CD4-positive, alpha-beta memory T cell (primary cell): ENCODE data around the gene EREG. TPM values are rescaled to one million over a fixed set of nuclear protein-coding genes. Genes with fewer than 3 reads are reported as not detected.

Experiments
- CTCF ChIA-PET: fragments of 350-600 bp; sonication (Branson Sonifier 250); formaldehyde crosslinking; loops from one replicate; lab custom pipeline; 2021; ENCODE audit warnings: inconsistent platforms; ENCODE audit not compliant: partially characterized antibody; lab: Charles Lee
- POLR2A ChIA-PET: fragments of 350-600 bp; sonication (Branson Sonifier 250); formaldehyde crosslinking; loops from one replicate; lab custom pipeline; 2021; ENCODE audit not compliant: partially characterized antibody; lab: Charles Lee
- DNase-seq, 5 donors: peaks; one replicate each; pipeline versions ENCODE4 v3.0.0 to v3.0.0-alpha.2; 2020 to 2022; ENCODE audit warnings: mixed read lengths in 1 of 5
- H3K27ac ChIP-seq: one replicate; pipeline ENCODE4 v1.7.0; 2013; ENCODE audit warnings: low read depth, low read length
- H3K27me3 ChIP-seq: 2 replicates; pipeline ENCODE4 v1.7.0; 2013; ENCODE audit warnings: mild to moderate bottlenecking, low read length, moderate library complexity; ENCODE audit not compliant: insufficient read depth
- H3K36me3 ChIP-seq: 2 replicates; pipeline ENCODE4 v1.7.0; 2013; ENCODE audit warnings: mild to moderate bottlenecking, low read length, moderate library complexity; ENCODE audit not compliant: insufficient read depth
- H3K4me1 ChIP-seq: 2 replicates; pipeline ENCODE4 v1.7.0; 2013; ENCODE audit warnings: mild to moderate bottlenecking, low read length, moderate library complexity; ENCODE audit not compliant: insufficient read depth
- H3K4me3 ChIP-seq, 2 donors: one replicate each; pipeline ENCODE4 v1.7.0; 2013; ENCODE audit warnings: low read length in 2 of 2, mild to moderate bottlenecking in 1 of 2
- H3K9me3 ChIP-seq, 2 donors: one replicate each; pipeline ENCODE4 v1.7.0; 2013; ENCODE audit warnings: low read length in 2 of 2, control low read depth in 1 of 2; ENCODE audit not compliant: control insufficient read depth in 1 of 2
- H3K27ac Mint-ChIP-seq, 7 donors: one replicate each; pipeline ENCODE4 v1.8.0; 2020 to 2021; ENCODE audit warnings: mixed read lengths in 7 of 7, mild to moderate bottlenecking in 6 of 7, inconsistent platforms in 3 of 7, moderate library complexity in 3 of 7
- H3K27me3 Mint-ChIP-seq, 2 donors: one replicate each; pipeline ENCODE4 v1.8.0; 2020 to 2021; ENCODE audit warnings: mixed read lengths in 2 of 2
- H3K36me3 Mint-ChIP-seq, 2 donors: one replicate each; pipeline ENCODE4 v1.8.0; 2020 to 2021; ENCODE audit warnings: mixed read lengths in 2 of 2, inconsistent platforms in 1 of 2, mild to moderate bottlenecking in 1 of 2
- H3K4me1 Mint-ChIP-seq, 4 donors: one replicate each; pipeline ENCODE4 v1.8.0; 2020 to 2021; ENCODE audit warnings: mixed read lengths in 4 of 4, mild to moderate bottlenecking in 1 of 4
- H3K4me3 Mint-ChIP-seq, 8 donors: one replicate each; pipeline ENCODE4 v1.8.0; 2020 to 2021; ENCODE audit warnings: mixed read lengths in 8 of 8, mild to moderate bottlenecking in 7 of 8, moderate library complexity in 6 of 8, inconsistent platforms in 3 of 8
- H3K9me3 Mint-ChIP-seq, 8 donors: one replicate each; pipeline ENCODE4 v1.8.0; 2020 to 2021; ENCODE audit warnings: mixed read lengths in 8 of 8, mild to moderate bottlenecking in 5 of 8, inconsistent platforms in 3 of 8, moderate library complexity in 1 of 8
- intact Hi-C: fragments of 100-400 bp; cut with micrococcal nuclease; formaldehyde crosslinking; loops from one replicate; pipeline ENCODE4 v1.15.1; 2023
- polyA plus RNA-seq, 2 donors: library from polyadenylated mRNA; unstranded; fragments of 300-500 nt; fragmentation: Illumina TruSeq; gene quantifications; one replicate each; pipeline ENCODE4 v1.2.3, GENCODE V29; 2021
- total RNA-seq, 2 experiments: library from RNA; stranded (reverse); gene quantifications; one replicate each; pipeline ENCODE4 v1.2.3, GENCODE V29; 2021

The EREG gene
- total RNA-seq: not detected
- not detected for polyA plus RNA-seq

DNA sequence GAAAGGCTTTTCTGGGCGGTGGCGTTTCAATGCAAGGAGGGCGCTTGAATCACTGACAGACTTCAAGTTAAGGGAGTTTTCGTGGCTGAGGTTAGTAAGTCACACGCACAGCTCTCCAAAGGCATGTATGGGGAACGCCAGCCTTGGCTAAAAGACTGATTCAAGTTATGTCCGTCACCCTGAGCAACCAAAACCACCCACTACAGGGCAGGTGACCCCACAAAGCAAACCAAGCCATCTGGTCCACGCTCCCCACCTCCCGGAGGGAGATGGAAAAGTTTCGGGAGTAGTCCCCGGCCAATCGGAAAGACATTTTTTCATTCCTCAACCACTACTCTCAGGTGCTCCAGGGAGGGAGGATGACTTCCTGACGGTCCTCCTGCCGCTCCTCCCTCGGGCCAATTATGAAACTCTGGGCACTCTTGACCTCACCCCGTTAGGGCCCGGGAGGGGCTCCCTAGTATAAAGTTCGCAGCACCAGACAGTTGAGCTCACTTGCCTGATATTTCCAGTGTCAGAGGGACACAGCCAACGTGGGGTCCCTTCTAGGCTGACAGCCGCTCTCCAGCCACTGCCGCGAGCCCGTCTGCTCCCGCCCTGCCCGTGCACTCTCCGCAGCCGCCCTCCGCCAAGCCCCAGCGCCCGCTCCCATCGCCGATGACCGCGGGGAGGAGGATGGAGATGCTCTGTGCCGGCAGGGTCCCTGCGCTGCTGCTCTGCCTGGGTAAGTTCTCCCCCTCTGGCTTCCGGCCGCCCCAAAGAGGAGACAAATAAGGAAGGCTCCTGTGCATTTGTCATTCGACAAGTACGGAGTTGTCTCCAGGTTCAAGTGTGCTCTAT lies at the start of gene EREG:
TSS of gene EREG (plus strand) at position 494 of the 840 bp plus-strand sequence. CDS start at position 658, 164 bp downstream.
- intact Hi-C loops: no loop called here
- CTCF ChIA-PET: interaction anchor here (0.8 kb wide), 1 partner anchor 15 kb away, joined by 3 read pairs; no protein-coding TSS in a partner anchor
- Histone ChIP-seq H3K4me3 (no peak within 1 kb of the TSS), H3K27me3 (peaks cover 6% of the 10 kb centered on the region), H3K36me3 (no peaks in the 10 kb centered on the region), H3K27ac (no peak within 1 kb of the TSS), H3K4me1 (peaks cover 8% of the 10 kb centered on the region), H3K9me3 (no peaks in the 10 kb centered on the region)
- H3K9me3 Mint-ChIP-seq: peaks cover 0 to 2% (median 0%) of the 10 kb centered on the region in 8 donors
- H3K27me3 Mint-ChIP-seq: peaks cover 28 to 40% of the 10 kb centered on the region in 2 donors
- H3K4me1 Mint-ChIP-seq: peaks cover 9 to 15% (median 14%) of the 10 kb centered on the region in 4 donors
- H3K36me3 Mint-ChIP-seq: no peaks in the 10 kb centered on the region
- H3K4me3 Mint-ChIP-seq: peak within 1 kb of the TSS; percentile 19 to 82 (median 57)
- peak within 1 kb of the TSS in 1 of 7 donors; percentile 10 for H3K27ac Mint-ChIP-seq
- peak in 3 of 5 donors; percentile 3 to 10 (median 4) for DNase-seq
- POLR2A ChIA-PET: no interaction called here

DNA sequence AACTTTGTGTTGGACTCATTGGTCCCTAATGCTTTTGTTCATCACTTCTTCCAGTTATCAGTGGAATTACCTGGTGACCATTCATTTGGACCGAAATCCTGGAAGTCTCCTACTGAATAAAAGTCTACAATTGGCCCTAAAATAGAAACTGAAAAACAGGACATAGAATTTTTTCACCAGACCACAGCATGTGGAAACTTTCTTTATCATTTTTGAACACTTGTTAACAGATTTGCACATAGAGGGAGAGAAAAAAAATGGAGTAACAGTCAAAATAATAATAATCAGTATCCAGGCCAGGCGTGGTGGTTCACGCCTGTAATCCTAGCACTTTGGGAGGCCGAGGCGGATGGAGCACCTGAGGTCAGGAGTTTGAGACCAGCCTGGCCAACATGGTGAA lies 49.6 kb upstream of the EREG start:
- Histone ChIP-seq H3K4me3 (no peak overlapping the region), H3K36me3 (no peaks in the 10 kb centered on the region), H3K27me3 (no peaks in the 10 kb centered on the region), H3K9me3 (no peaks in the 10 kb centered on the region), H3K27ac (no peak overlapping the region), H3K4me1 (no peaks in the 10 kb centered on the region)
- H3K36me3 Mint-ChIP-seq: no peaks in the 10 kb centered on the region
- POLR2A ChIA-PET: no interaction called here
- H3K4me3 Mint-ChIP-seq: no peak overlapping the region
- no peaks in the 10 kb centered on the region for H3K4me1 Mint-ChIP-seq
- intact Hi-C loops: no loop called here
- H3K27ac Mint-ChIP-seq: no peak overlapping the region
- no peaks in the 10 kb centered on the region for H3K9me3 Mint-ChIP-seq
- CTCF ChIA-PET: no interaction called here
- no peak for DNase-seq
- H3K27me3 Mint-ChIP-seq: peaks cover 2 to 3% of the 10 kb centered on the region in 2 donors

DNA sequence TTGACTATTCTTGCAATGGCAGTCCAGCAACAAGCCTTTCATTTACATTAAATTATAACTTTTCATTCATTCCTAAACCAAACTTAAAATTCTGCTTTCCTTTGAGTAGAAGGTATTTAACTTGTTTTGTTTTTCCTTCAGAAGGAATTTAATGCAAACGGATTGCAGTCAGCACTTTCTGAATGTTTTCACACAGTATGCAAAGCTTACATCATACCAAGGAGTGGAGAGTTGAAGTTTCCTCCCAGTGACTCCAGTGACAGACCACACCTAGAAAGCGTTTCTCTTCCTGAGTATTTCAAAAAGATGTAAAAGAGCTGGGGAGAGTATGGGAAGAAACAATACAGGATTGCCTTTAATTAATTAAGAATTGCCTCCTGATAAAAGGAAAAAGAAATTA lies 48.5 kb upstream of the EREG start:
- H3K36me3 Mint-ChIP-seq: no peaks in the 10 kb centered on the region
- ChIA-PET CTCF (no interaction called here), POLR2A (no interaction called here)
- Histone ChIP-seq H3K27ac (no peak overlapping the region), H3K27me3 (no peaks in the 10 kb centered on the region), H3K4me3 (no peak overlapping the region), H3K4me1 (no peaks in the 10 kb centered on the region), H3K36me3 (no peaks in the 10 kb centered on the region), H3K9me3 (no peaks in the 10 kb centered on the region)
- H3K9me3 Mint-ChIP-seq: no peaks in the 10 kb centered on the region
- no peak overlapping the region for H3K4me3 Mint-ChIP-seq
- no peaks in the 10 kb centered on the region for H3K4me1 Mint-ChIP-seq
- no peak for DNase-seq
- intact Hi-C loops: no loop called here
- H3K27ac Mint-ChIP-seq: no peak overlapping the region
- H3K27me3 Mint-ChIP-seq: peaks cover 2 to 5% of the 10 kb centered on the region in 2 donors

- POLR2A ChIA-PET: no interaction called here
- H3K27ac ChIP-seq: no peak overlapping the region
- Mint-ChIP-seq H3K27ac (no peak overlapping the region), H3K27me3 (peaks cover 5 to 12% of the 10 kb centered on the region in 2 donors), H3K36me3 (no peaks in the 10 kb centered on the region), H3K4me1 (no peaks in the 10 kb centered on the region), H3K4me3 (no peak overlapping the region), H3K9me3 (no peaks in the 10 kb centered on the region)
- no peaks in the 10 kb centered on the region for H3K4me1 ChIP-seq
- DNase-seq: no peak
- no peaks in the 10 kb centered on the region for H3K9me3 ChIP-seq
- no peaks in the 10 kb centered on the region for H3K36me3 ChIP-seq
- no peak overlapping the region for H3K4me3 ChIP-seq
- no peaks in the 10 kb centered on the region for H3K27me3 ChIP-seq
- CTCF ChIA-PET: interaction anchor here (1.5 kb wide), 1 partner anchor 11 kb away, joined by 5 read pairs; no protein-coding TSS in a partner anchor
- intact Hi-C loops: no loop called here
These were observed 47.2 kb upstream of the EREG start for GRCh38 chr4:74317616-74318246.

- POLR2A ChIA-PET: no interaction called here
These were observed 46.7 kb upstream of the EREG start for GRCh38 chr4:74318276-74318675.

DNA sequence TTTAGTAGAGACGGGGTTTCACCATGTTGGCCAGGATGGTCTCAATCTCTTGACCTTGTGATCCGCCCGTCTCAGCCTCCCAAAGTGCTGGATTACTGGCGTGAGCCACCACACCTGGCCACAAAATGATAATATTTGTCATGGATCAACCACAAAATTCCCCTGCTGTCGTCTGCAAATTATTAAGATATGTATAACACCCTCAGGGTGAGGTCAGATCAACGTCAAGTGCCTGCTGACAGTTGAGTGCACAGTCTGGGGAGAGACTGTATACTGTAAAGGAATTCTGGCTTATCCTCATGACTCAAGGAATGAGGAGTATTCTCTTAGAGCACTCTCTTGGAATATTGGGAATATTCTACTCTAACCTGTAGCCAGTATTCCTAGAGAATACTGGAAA lies 45.5 kb upstream of the EREG start:
- H3K36me3 Mint-ChIP-seq: no peaks in the 10 kb centered on the region
- CTCF ChIA-PET: interaction anchor here (1.0 to 1.5 kb wide), 2 partner anchors 9 to 92 kb away, joined by 3 to 5 read pairs; no protein-coding TSS in a partner anchor
- no peak overlapping the region for H3K27ac ChIP-seq
- intact Hi-C loops: no loop called here
- H3K36me3 ChIP-seq: no peaks in the 10 kb centered on the region
- no peak overlapping the region for H3K27ac Mint-ChIP-seq
- H3K9me3 ChIP-seq: no peaks in the 10 kb centered on the region
- POLR2A ChIA-PET: no interaction called here
- H3K4me1 Mint-ChIP-seq: no peaks in the 10 kb centered on the region
- no peaks in the 10 kb centered on the region for H3K27me3 ChIP-seq
- no peaks in the 10 kb centered on the region for H3K4me1 ChIP-seq
- no peak overlapping the region for H3K4me3 ChIP-seq
- no peaks in the 10 kb centered on the region for H3K9me3 Mint-ChIP-seq
- no peak for DNase-seq
- peaks cover 12 to 19% of the 10 kb centered on the region in 2 donors for H3K27me3 Mint-ChIP-seq
- H3K4me3 Mint-ChIP-seq: no peak overlapping the region

More at GRCh38 chr4:74318276-74318675, 46.7 kb upstream of the EREG start:
- H3K4me3 Mint-ChIP-seq: no peak overlapping the region
- no peaks in the 10 kb centered on the region for H3K36me3 ChIP-seq
- no peaks in the 10 kb centered on the region for H3K9me3 ChIP-seq
- DNase-seq: no peak
- intact Hi-C loops: no loop called here
- no peaks in the 10 kb centered on the region for H3K4me1 ChIP-seq
- no peaks in the 10 kb centered on the region for H3K27me3 ChIP-seq
- H3K27me3 Mint-ChIP-seq: peaks cover 7 to 12% of the 10 kb centered on the region in 2 donors
- H3K27ac Mint-ChIP-seq: no peak overlapping the region
- CTCF ChIA-PET: interaction anchor here (1.5 kb wide), 1 partner anchor 10 kb away, joined by 5 read pairs; no protein-coding TSS in a partner anchor
- no peaks in the 10 kb centered on the region for H3K4me1 Mint-ChIP-seq
- H3K4me3 ChIP-seq: no peak overlapping the region
- H3K9me3 Mint-ChIP-seq: no peaks in the 10 kb centered on the region
- H3K36me3 Mint-ChIP-seq: no peaks in the 10 kb centered on the region
- no peak overlapping the region for H3K27ac ChIP-seq

DNA sequence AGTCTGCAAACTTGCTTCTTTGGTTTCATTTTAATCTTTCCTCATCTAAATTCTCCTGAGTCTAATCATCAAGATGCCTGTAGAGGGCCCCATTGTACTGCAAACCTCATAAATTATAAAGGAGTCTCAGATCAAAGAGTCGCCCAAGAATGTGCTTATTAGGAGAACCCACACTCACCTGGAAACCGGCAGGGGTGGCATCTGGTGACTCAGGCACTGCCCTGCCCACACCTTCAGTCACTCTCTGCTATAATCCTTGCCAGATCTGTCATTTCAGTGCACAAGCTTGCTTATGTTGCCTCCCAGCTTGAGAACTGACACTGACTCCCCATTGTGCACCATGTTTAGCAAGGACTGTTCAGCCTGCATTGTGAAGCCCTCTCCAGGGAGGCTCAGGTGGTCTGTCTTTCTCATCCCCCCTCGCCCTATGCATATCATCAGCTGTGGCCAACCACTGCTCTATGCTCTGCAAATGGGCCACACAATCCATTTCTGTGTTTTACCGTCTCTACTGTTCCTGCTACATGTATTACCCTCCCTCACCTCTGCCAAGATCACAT lies 44.3 kb upstream of the EREG start:
- peak overlapping the region in 1 of 7 donors; percentile 3 for H3K27ac Mint-ChIP-seq

More for the DNA sequence above, 44.3 kb upstream of the EREG start:
- no peaks in the 10 kb centered on the region for H3K36me3 ChIP-seq
- H3K27me3 Mint-ChIP-seq: peaks cover 12 to 16% of the 10 kb centered on the region in 2 donors
- no peaks in the 10 kb centered on the region for H3K27me3 ChIP-seq
- ChIA-PET CTCF (interaction anchor here (1.0 to 1.2 kb wide), 2 partner anchors 94 to 354 kb away, joined by 3 to 4 read pairs; no protein-coding TSS in a partner anchor), POLR2A (interaction anchor here (0.6 kb wide), 1 partner anchor 32 kb away, joined by 3 read pairs; no protein-coding TSS in a partner anchor)
- no peak overlapping the region for H3K4me3 ChIP-seq
- intact Hi-C loops: loop anchor here (1.0 kb wide), 2 partner anchors 351 to 355 kb away; no protein-coding TSS in a partner anchor
- H3K27ac ChIP-seq: no peak overlapping the region
- DNase-seq: peak; percentile 4 to 42 (median 8)
- H3K4me1 ChIP-seq: no peaks in the 10 kb centered on the region
- H3K9me3 Mint-ChIP-seq: no peaks in the 10 kb centered on the region
- H3K36me3 Mint-ChIP-seq: no peaks in the 10 kb centered on the region
- H3K4me3 Mint-ChIP-seq: no peak overlapping the region
- no peaks in the 10 kb centered on the region for H3K4me1 Mint-ChIP-seq
- H3K9me3 ChIP-seq: no peaks in the 10 kb centered on the region
